Neural cell (in vitro differentiated cells): Measurements from ENCODE around the gene HDAC4. TPM values are rescaled to one million over a fixed set of nuclear protein-coding genes. Genes with fewer than 3 reads are reported as not detected.

ENCODE experiments used
- H2AFZ ChIP-seq: fragments of 200-600, 300-800 bp; sonication (generic), shearing (Covaris generic); 2 replicates; pipeline ENCODE4 v1.6.0; 2014; ENCODE audit warnings: low read depth, mild to moderate bottlenecking, antibody characterized with exemption, low read length, moderate library complexity
- H3F3A ChIP-seq: fragments of 200-600 bp; shearing (Covaris generic); 2 replicates; pipeline ENCODE4 v1.6.1; 2016; ENCODE audit warnings: mild to moderate bottlenecking, moderate library complexity, mixed read lengths, antibody characterized with exemption, low read length; ENCODE audit not compliant: insufficient read depth, poor library complexity, severe bottlenecking
- H3K27ac ChIP-seq: fragments of 200-600, 300-800 bp; sonication (generic), shearing (Covaris generic); 2 replicates; pipeline ENCODE4 v1.5.1; 2014; ENCODE audit warnings: mild to moderate bottlenecking, low read length, moderate library complexity
- H3K27me3 ChIP-seq: fragments of 300-800, 200-600 bp; sonication (generic), shearing (Covaris generic); 2 replicates; pipeline ENCODE4 v1.6.0; 2014; ENCODE audit warnings: mild to moderate bottlenecking, low read depth, low read length, moderate library complexity; ENCODE audit not compliant: insufficient read depth
- H3K36me3 ChIP-seq: fragments of 300-800, 200-600 bp; sonication (generic), shearing (Covaris generic); 2 replicates; pipeline ENCODE4 v1.5.1; 2014; ENCODE audit warnings: mild to moderate bottlenecking, antibody characterized with exemption, low read length, moderate library complexity; ENCODE audit not compliant: insufficient read depth
- H3K4me2 ChIP-seq: fragments of 300-800, 200-600 bp; sonication (generic), shearing (Covaris generic); 2 replicates; pipeline ENCODE4 v1.6.0; 2014; ENCODE audit warnings: mild to moderate bottlenecking, low read length
- H3K4me3 ChIP-seq: fragments of 300-800, 200-600 bp; sonication (generic), shearing (Covaris generic); 2 replicates; pipeline ENCODE4 v1.5.1; 2014; ENCODE audit warnings: mild to moderate bottlenecking, low read length, moderate library complexity
- H3K79me2 ChIP-seq: fragments of 200-600 bp; shearing (Covaris generic); replicated peaks from 2 replicates; pipeline ENCODE4 v1.6.0; 2014; ENCODE audit warnings: mild to moderate bottlenecking, low read length, moderate library complexity; ENCODE audit not compliant: insufficient read depth
- H3K9ac ChIP-seq: fragments of 300-800, 200-600 bp; sonication (generic), shearing (Covaris generic); 2 replicates; pipeline ENCODE4 v1.6.1; 2016; ENCODE audit warnings: mild to moderate bottlenecking, low read length, mixed read lengths
- H3K9me2 ChIP-seq: fragments of 200-600 bp; shearing (Covaris generic); 2 replicates; pipeline ENCODE4 v1.6.1; 2016; ENCODE audit warnings: mild to moderate bottlenecking, low read length, mixed read lengths; ENCODE audit not compliant: insufficient read depth
- H3K9me3 ChIP-seq: fragments of 200-600, 300-800 bp; sonication (generic), shearing (Covaris generic); 2 replicates; pipeline ENCODE4 v1.6.1; 2016; ENCODE audit warnings: mild to moderate bottlenecking, mixed run types, low read length, moderate library complexity, mixed read lengths
- H4K20me1 ChIP-seq: fragments of 200-600 bp; shearing (Covaris generic); 2 replicates; pipeline ENCODE4 v1.6.1; 2016; ENCODE audit warnings: mild to moderate bottlenecking, mixed run types; ENCODE audit not compliant: insufficient read depth
- EP300 ChIP-seq: fragments of 450-650 bp; conservative IDR thresholded peaks from 2 replicates; pipeline ENCODE4 v1.6.1; 2014; ENCODE audit warnings: antibody characterized with exemption, mild to moderate bottlenecking, moderate library complexity; ENCODE audit not compliant: poor library complexity, severe bottlenecking
- EZH2 ChIP-seq: fragments of 200-600, 300-800 bp; shearing (Covaris generic), sonication (generic); IDR thresholded peaks from 2 replicates; pipeline ENCODE4 v1.6.1; 2014; ENCODE audit warnings: antibody characterized with exemption, low read length, borderline replicate concordance, mild to moderate bottlenecking; ENCODE audit not compliant: insufficient read depth, poor library complexity, severe bottlenecking
- MXI1 ChIP-seq: fragments of 450-650 bp; conservative IDR thresholded peaks from 2 replicates; pipeline ENCODE4 v1.6.1; 2014; ENCODE audit warnings: antibody characterized with exemption, mild to moderate bottlenecking; ENCODE audit not compliant: poor library complexity, severe bottlenecking
- POLR2AphosphoS5 ChIP-seq: IDR thresholded peaks from 2 replicates; pipeline ENCODE4 v1.6.1; 2012
- RAD21 ChIP-seq: fragments of 450-650 bp; conservative IDR thresholded peaks from 2 replicates; pipeline ENCODE4 v1.6.1; 2014; ENCODE audit warnings: antibody characterized with exemption, mild to moderate bottlenecking, moderate library complexity
- SMC3 ChIP-seq: fragments of 450-650 bp; conservative IDR thresholded peaks from 2 replicates; pipeline ENCODE4 v1.6.1; 2014; ENCODE audit warnings: antibody characterized with exemption, mild to moderate bottlenecking, moderate library complexity; ENCODE audit not compliant: poor library complexity
- TAF1 ChIP-seq: IDR thresholded peaks from 2 replicates; pipeline ENCODE4 v1.6.1; 2012; ENCODE audit warnings: low read depth
- polyA plus RNA-seq: library from polyadenylated mRNA; depleted of rRNA; stranded (reverse); fragments of >200 nt; gene quantifications from 2 replicates; pipeline ENCODE4 v1.2.3, GENCODE V29; 2014
- TF ChIP-seq, protein P1 (sequence below): IDR thresholded peaks from 2 replicates; pipeline ENCODE4 v1.6.1; 2012; ENCODE audit warnings: borderline replicate concordance
- TF ChIP-seq, protein P2 (sequence below): fragments of 450-650 bp; IDR thresholded peaks from 2 replicates; pipeline ENCODE4 v1.5.1; 2014; ENCODE audit warnings: antibody characterized with exemption, mild to moderate bottlenecking, moderate library complexity; ENCODE audit not compliant: poor library complexity, severe bottlenecking

The HDAC4 gene
- polyA plus RNA-seq, 1 donor from 2014 or later = 3.4 TPM

DNA sequence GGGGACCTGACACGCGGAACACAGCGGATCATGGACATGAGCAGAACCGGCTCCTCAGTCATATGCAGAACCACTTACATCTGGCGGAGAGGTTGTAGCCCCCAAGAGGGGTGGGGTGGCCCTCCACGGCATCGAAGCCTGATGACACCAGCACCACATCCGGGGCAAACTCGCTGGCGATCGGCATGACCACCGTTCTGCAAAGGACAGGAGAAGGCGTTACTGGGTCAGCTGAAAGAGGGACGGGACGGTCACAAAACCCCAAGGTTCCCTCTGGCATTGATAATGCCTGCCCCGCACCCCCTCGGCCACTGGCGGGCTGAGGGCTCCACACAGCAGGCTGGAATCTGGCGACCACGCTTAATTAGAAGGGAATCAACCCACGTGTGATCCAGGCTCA, 332.4 kb downstream of the HDAC4 start:
- Histone ChIP-seq H3F3A (no peaks in the 10 kb centered on the region), H3K9me3 (no peaks in the 10 kb centered on the region), H3K27me3 (no peaks in the 10 kb centered on the region), H4K20me1 (no peaks in the 10 kb centered on the region), H3K27ac (no peak overlapping the region), H3K4me2 (no peak overlapping the region), H3K79me2 (no peaks in the 10 kb centered on the region), H3K4me3 (no peak overlapping the region), H3K9me2 (no peaks in the 10 kb centered on the region), H2AFZ (no peak overlapping the region), H3K9ac (no peak overlapping the region), H3K36me3 (no peaks in the 10 kb centered on the region)
- no peak for TF ChIP-seq RAD21
- TF ChIP-seq, protein P1, sequence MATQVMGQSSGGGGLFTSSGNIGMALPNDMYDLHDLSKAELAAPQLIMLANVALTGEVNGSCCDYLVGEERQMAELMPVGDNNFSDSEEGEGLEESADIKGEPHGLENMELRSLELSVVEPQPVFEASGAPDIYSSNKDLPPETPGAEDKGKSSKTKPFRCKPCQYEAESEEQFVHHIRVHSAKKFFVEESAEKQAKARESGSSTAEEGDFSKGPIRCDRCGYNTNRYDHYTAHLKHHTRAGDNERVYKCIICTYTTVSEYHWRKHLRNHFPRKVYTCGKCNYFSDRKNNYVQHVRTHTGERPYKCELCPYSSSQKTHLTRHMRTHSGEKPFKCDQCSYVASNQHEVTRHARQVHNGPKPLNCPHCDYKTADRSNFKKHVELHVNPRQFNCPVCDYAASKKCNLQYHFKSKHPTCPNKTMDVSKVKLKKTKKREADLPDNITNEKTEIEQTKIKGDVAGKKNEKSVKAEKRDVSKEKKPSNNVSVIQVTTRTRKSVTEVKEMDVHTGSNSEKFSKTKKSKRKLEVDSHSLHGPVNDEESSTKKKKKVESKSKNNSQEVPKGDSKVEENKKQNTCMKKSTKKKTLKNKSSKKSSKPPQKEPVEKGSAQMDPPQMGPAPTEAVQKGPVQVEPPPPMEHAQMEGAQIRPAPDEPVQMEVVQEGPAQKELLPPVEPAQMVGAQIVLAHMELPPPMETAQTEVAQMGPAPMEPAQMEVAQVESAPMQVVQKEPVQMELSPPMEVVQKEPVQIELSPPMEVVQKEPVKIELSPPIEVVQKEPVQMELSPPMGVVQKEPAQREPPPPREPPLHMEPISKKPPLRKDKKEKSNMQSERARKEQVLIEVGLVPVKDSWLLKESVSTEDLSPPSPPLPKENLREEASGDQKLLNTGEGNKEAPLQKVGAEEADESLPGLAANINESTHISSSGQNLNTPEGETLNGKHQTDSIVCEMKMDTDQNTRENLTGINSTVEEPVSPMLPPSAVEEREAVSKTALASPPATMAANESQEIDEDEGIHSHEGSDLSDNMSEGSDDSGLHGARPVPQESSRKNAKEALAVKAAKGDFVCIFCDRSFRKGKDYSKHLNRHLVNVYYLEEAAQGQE = no peak
- TF ChIP-seq POLR2AphosphoS5 = no peak
- no peak for TF ChIP-seq SMC3
- TF ChIP-seq, protein P2, sequence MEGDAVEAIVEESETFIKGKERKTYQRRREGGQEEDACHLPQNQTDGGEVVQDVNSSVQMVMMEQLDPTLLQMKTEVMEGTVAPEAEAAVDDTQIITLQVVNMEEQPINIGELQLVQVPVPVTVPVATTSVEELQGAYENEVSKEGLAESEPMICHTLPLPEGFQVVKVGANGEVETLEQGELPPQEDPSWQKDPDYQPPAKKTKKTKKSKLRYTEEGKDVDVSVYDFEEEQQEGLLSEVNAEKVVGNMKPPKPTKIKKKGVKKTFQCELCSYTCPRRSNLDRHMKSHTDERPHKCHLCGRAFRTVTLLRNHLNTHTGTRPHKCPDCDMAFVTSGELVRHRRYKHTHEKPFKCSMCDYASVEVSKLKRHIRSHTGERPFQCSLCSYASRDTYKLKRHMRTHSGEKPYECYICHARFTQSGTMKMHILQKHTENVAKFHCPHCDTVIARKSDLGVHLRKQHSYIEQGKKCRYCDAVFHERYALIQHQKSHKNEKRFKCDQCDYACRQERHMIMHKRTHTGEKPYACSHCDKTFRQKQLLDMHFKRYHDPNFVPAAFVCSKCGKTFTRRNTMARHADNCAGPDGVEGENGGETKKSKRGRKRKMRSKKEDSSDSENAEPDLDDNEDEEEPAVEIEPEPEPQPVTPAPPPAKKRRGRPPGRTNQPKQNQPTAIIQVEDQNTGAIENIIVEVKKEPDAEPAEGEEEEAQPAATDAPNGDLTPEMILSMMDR = no peak
- TF ChIP-seq EZH2 = no peak
- no peak for TF ChIP-seq TAF1
- no peak for TF ChIP-seq MXI1
- no peak for TF ChIP-seq EP300

DNA sequence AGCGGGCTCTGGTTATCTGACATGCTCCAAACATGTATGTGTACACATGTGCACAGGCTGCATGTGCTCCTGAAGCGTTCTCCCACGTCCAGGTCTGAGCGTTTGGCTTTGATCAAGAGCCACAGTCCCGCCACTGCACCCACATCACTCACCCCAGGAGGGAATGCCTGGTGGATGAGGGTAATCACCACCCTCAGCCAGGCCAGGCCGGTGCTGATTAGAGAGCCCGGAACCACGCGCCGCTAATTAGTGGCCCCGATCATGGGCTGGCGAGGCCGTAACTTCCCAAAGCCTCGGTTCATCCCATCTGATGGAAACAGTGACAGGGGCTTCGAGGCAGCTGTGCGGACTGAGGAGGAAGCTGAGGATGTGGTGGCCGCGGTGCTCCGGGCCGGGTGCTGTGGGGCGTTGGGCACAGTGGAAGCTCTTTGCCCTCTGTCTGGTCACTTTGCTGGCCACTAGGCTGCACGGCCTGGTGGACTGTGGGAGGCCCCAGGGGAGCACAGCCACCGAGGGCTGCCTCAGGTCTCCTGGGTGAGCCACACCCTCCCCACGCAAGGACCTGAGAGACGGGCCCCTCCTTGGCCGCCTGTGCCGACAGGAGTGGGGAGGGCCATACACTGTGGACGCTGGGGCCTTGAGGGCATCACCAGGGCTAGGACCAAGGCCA, 333.5 kb downstream of the HDAC4 start:
- Histone ChIP-seq H3K27me3 (no peaks in the 10 kb centered on the region), H3K9me2 (no peaks in the 10 kb centered on the region), H3K27ac (no peak overlapping the region), H3K9me3 (no peaks in the 10 kb centered on the region), H3F3A (no peaks in the 10 kb centered on the region), H3K79me2 (no peaks in the 10 kb centered on the region), H3K4me3 (no peak overlapping the region), H3K36me3 (no peaks in the 10 kb centered on the region), H2AFZ (no peak overlapping the region), H3K4me2 (no peak overlapping the region), H4K20me1 (no peaks in the 10 kb centered on the region), H3K9ac (no peak overlapping the region)
- TF ChIP-seq, protein P2 = no peak
- no peak for TF ChIP-seq RAD21
- TF ChIP-seq, protein P1 = no peak
- TF ChIP-seq EZH2 = no peak
- no peak for TF ChIP-seq SMC3
- TF ChIP-seq MXI1 = no peak
- TF ChIP-seq TAF1 = no peak
- no peak for TF ChIP-seq EP300
- no peak for TF ChIP-seq POLR2AphosphoS5
